MCF 10A (cell line): ENCODE results near the gene GPR18. TPM values are rescaled to one million over a fixed set of nuclear protein-coding genes. Genes with fewer than 3 reads are reported as not detected.

Experiments used
- BruUV-seq: library from RNA; stranded (reverse); fragments of 400-500 nt; replicated peaks from 2 replicates; lab custom pipeline; 2021; lab: Mats Ljungman, UMichigan
- CTCF ChIA-PET: fragments of 300-600 bp; sonication (Branson Sonifier 250); formaldehyde crosslinking; extraction: SDS; loops from one replicate; lab custom pipeline; 2021; ENCODE audit warnings: antibody characterized with exemption, inconsistent platforms; lab: Yijun Ruan, JAX
- POLR2A ChIA-PET: fragments of 300-600, 350-650 bp; sonication (Branson Sonifier 250); formaldehyde crosslinking; extraction: SDS; loops from one replicate; lab custom pipeline; 2020; ENCODE audit warnings: antibody characterized with exemption, inconsistent platforms; lab: Yijun Ruan, JAX
- DNase-seq: peaks from one replicate; pipeline ENCODE4 v3.0.0-alpha.2; 2018; ENCODE audit not compliant: unreplicated experiment
- H3K27ac Mint-ChIP-seq: one replicate; pipeline ENCODE4 v1.8.0; 2022; ENCODE audit warnings: mild to moderate bottlenecking, low read depth, mixed read lengths; ENCODE audit not compliant: unreplicated experiment
- H3K27me3 Mint-ChIP-seq: one replicate; pipeline ENCODE4 v1.8.0; 2022; ENCODE audit warnings: mixed read lengths; ENCODE audit not compliant: insufficient read depth, unreplicated experiment
- H3K36me3 Mint-ChIP-seq: one replicate; pipeline ENCODE4 v1.8.0; 2022; ENCODE audit warnings: mild to moderate bottlenecking, moderate library complexity, mixed read lengths; ENCODE audit not compliant: insufficient read depth, unreplicated experiment
- H3K4me1 Mint-ChIP-seq: one replicate; pipeline ENCODE4 v1.8.0; 2022; ENCODE audit warnings: mixed read lengths; ENCODE audit not compliant: insufficient read depth, unreplicated experiment
- H3K4me3 Mint-ChIP-seq: one replicate; pipeline ENCODE4 v1.8.0; 2022; ENCODE audit warnings: mild to moderate bottlenecking, moderate library complexity, mixed read lengths; ENCODE audit not compliant: unreplicated experiment
- H3K9me3 Mint-ChIP-seq: one replicate; pipeline ENCODE4 v1.8.0; 2022; ENCODE audit warnings: mixed read lengths; ENCODE audit not compliant: unreplicated experiment
- CTCF ChIP-seq: fragments of 200-600 bp; IDR thresholded peaks from one replicate; pipeline ENCODE4 v1.8.0; 2022; ENCODE audit warnings: antibody characterized with exemption, mild to moderate bottlenecking; ENCODE audit not compliant: unreplicated experiment
- intact Hi-C: fragments of 100-400 bp; cut with micrococcal nuclease; formaldehyde crosslinking; loops from 2 replicates; pipeline ENCODE4 v1.14.1; 2022
- total RNA-seq: library from RNA; stranded (reverse); gene quantifications from 2 replicates; pipeline ENCODE4 v1.2.3, GENCODE V29; 2022

Gene GPR18
- total RNA-seq, 1 experiment from 2014 or later = not detected

- Mint-ChIP-seq H3K36me3 (peaks cover 16% of the 10 kb centered on the region), H3K27ac (no peak overlapping the region), H3K4me3 (no peak overlapping the region), H3K27me3 (no peaks in the 10 kb centered on the region), H3K4me1 (no peaks in the 10 kb centered on the region), H3K9me3 (no peaks in the 10 kb centered on the region)
- DNase-seq = no peak
- CTCF ChIA-PET = interaction anchor here (1.6 kb wide), 1 partner anchor 33 kb away, joined by 7 read pairs; no protein-coding TSS in a partner anchor
- POLR2A ChIA-PET = no interaction called here
- no peak for TF ChIP-seq CTCF
- no TSS peak for BruUV-seq
- intact Hi-C loops = no loop called here
Measured at GRCh38 chr13:99299920-99300341, 41.8 kb upstream of the GPR18 start.

GRCh38 chr13:99299256-99299919, 41.2 kb upstream of the GPR18 start:
- Mint-ChIP-seq H3K4me1 (no peaks in the 10 kb centered on the region), H3K4me3 (no peak overlapping the region), H3K27me3 (no peaks in the 10 kb centered on the region), H3K9me3 (no peaks in the 10 kb centered on the region), H3K27ac (no peak overlapping the region), H3K36me3 (peaks cover 15% of the 10 kb centered on the region)
- ChIA-PET POLR2A (no interaction called here), CTCF (interaction anchor here (1.6 kb wide), 1 partner anchor 33 kb away, joined by 7 read pairs; no protein-coding TSS in a partner anchor)
- intact Hi-C loops = no loop called here
- BruUV-seq = no TSS peak
- DNase-seq = no peak
- no peak for TF ChIP-seq CTCF

- Mint-ChIP-seq H3K9me3 (no peaks in the 10 kb centered on the region), H3K27me3 (no peaks in the 10 kb centered on the region), H3K4me3 (no peak overlapping the region), H3K36me3 (peaks cover 16% of the 10 kb centered on the region), H3K27ac (no peak overlapping the region), H3K4me1 (no peaks in the 10 kb centered on the region)
- CTCF ChIA-PET = interaction anchor here (0.8 to 1.4 kb wide), 2 partner anchors 121 to 137 kb away, joined by 3 read pairs; no protein-coding TSS in a partner anchor
- no peak for DNase-seq
- POLR2A ChIA-PET = interaction anchor here (1.3 kb wide), 1 partner anchor 13 kb away, joined by 4 read pairs; no protein-coding TSS in a partner anchor
- no TSS peak for BruUV-seq
- no peak for TF ChIP-seq CTCF
- intact Hi-C loops = no loop called here
Measured at GRCh38 chr13:99298056-99298455, 39.9 kb upstream of the GPR18 start.

GRCh38 chr13:99297331-99297730, 39.2 kb upstream of the GPR18 start:
- CTCF ChIA-PET = interaction anchor here (0.6 to 1.4 kb wide), 2 partner anchors 43 to 121 kb away, joined by 3 read pairs; no protein-coding TSS in a partner anchor
- intact Hi-C loops = no loop called here

More at GRCh38 chr13:99297331-99297730, 39.2 kb upstream of the GPR18 start:
- Mint-ChIP-seq H3K9me3 (no peaks in the 10 kb centered on the region), H3K4me1 (no peaks in the 10 kb centered on the region), H3K27me3 (no peaks in the 10 kb centered on the region), H3K4me3 (no peak overlapping the region), H3K36me3 (peaks cover 21% of the 10 kb centered on the region), H3K27ac (no peak overlapping the region)
- BruUV-seq = no TSS peak
- POLR2A ChIA-PET = interaction anchor here (0.6 to 1.3 kb wide), 3 partner anchors 14 to 814 kb away, joined by 3 to 4 read pairs (median 3); no protein-coding TSS in a partner anchor
- DNase-seq = no peak
- TF ChIP-seq CTCF = no peak
